WTC11 (cell line): ENCODE measurements around the gene SHROOM3. TPM values are rescaled to one million over a fixed set of nuclear protein-coding genes. Genes with fewer than 3 reads are reported as not detected.

ENCODE experiments used
- ATAC-seq: fragments of 200-7000 bp; cut with Tn5 transposase; 2 replicates; pipeline ENCODE4 v1.10.0; 2021; ENCODE audit warnings: mild to moderate bottlenecking, moderate library complexity
- CTCF ChIA-PET: fragments of 300-600 bp; sonication (Branson Sonifier 250); formaldehyde crosslinking; loops from one replicate; lab custom pipeline; 2021; ENCODE audit warnings: antibody characterized with exemption; lab: Charles Lee
- POLR2A ChIA-PET: fragments of 350-600 bp; sonication (Branson Sonifier 250); formaldehyde crosslinking; loops from one replicate; lab custom pipeline; 2021; ENCODE audit warnings: antibody characterized with exemption; lab: Charles Lee
- DNase-seq: peaks from one replicate; pipeline ENCODE4 v3.0.0; 2021; ENCODE audit warnings: low spot score
- H3K27ac Mint-ChIP-seq: 2 replicates; pipeline ENCODE4 v1.8.0; 2021; ENCODE audit warnings: mixed read lengths
- H3K27me3 Mint-ChIP-seq: 2 replicates; pipeline ENCODE4 v1.8.0; 2021; ENCODE audit warnings: low read depth, mild to moderate bottlenecking, moderate library complexity, mixed read lengths
- H3K36me3 Mint-ChIP-seq: 2 replicates; pipeline ENCODE4 v1.8.0; 2021; ENCODE audit warnings: mixed read lengths
- H3K4me1 Mint-ChIP-seq: 2 replicates; pipeline ENCODE4 v1.8.0; 2022; ENCODE audit warnings: mixed read lengths
- H3K4me3 Mint-ChIP-seq: 2 replicates; pipeline ENCODE4 v1.8.0; 2021; ENCODE audit warnings: mild to moderate bottlenecking, moderate library complexity, mixed read lengths
- H3K9me3 Mint-ChIP-seq: 2 replicates; pipeline ENCODE4 v1.8.0; 2021; ENCODE audit warnings: mixed read lengths
- ATF6 ChIP-seq: sonication (generic); formaldehyde crosslinking; IDR thresholded peaks from 2 replicates; pipeline ENCODE4 v1.8.1; 2023; ENCODE audit warnings: mild to moderate bottlenecking, missing genetic modification reagents
- CREM ChIP-seq: sonication (generic); formaldehyde crosslinking; IDR thresholded peaks from 2 replicates; pipeline ENCODE4 v1.8.1; 2022; ENCODE audit warnings: mild to moderate bottlenecking, missing genetic modification reagents, moderate library complexity
- E2F5 ChIP-seq: sonication (generic); formaldehyde crosslinking; IDR thresholded peaks from 2 replicates; pipeline ENCODE4 v1.8.1; 2022; ENCODE audit warnings: mild to moderate bottlenecking, moderate library complexity, missing genetic modification reagents
- ELF4 ChIP-seq: sonication (generic); formaldehyde crosslinking; IDR thresholded peaks from 2 replicates; pipeline ENCODE4 v1.8.1; 2022; ENCODE audit warnings: low read depth, mild to moderate bottlenecking, moderate library complexity, missing genetic modification reagents
- FOXJ3 ChIP-seq: sonication (generic); formaldehyde crosslinking; IDR thresholded peaks from 2 replicates; pipeline ENCODE4 v1.9.0; 2021; ENCODE audit warnings: missing genetic modification reagents, mild to moderate bottlenecking, borderline replicate concordance
- FOXP1 ChIP-seq: sonication (generic); formaldehyde crosslinking; IDR thresholded peaks from 2 replicates; pipeline ENCODE4 v1.8.0; 2022; ENCODE audit warnings: missing genetic modification reagents, mild to moderate bottlenecking, moderate library complexity, borderline replicate concordance
- GRHL2 ChIP-seq: fragments of 250-450 bp; sonication (Bioruptor Pico); IDR thresholded peaks from 2 replicates; pipeline ENCODE4 v1.8.0; 2022; ENCODE audit warnings: mild to moderate bottlenecking, moderate library complexity; ENCODE audit not compliant: insufficient replicate concordance, severe bottlenecking
- JUN ChIP-seq: sonication (generic); formaldehyde crosslinking; IDR thresholded peaks from 2 replicates; pipeline ENCODE4 v1.8.0; 2023; ENCODE audit warnings: mild to moderate bottlenecking, missing genetic modification reagents
- MYBL2 ChIP-seq: sonication (generic); formaldehyde crosslinking; IDR thresholded peaks from 2 replicates; pipeline ENCODE4 v1.8.1; 2023; ENCODE audit warnings: mild to moderate bottlenecking, moderate library complexity, missing genetic modification reagents
- NFYB ChIP-seq: sonication (generic); formaldehyde crosslinking; conservative IDR thresholded peaks from 2 replicates; pipeline ENCODE4 v1.8.0; 2022; ENCODE audit warnings: low read depth, missing genetic modification reagents
- NR2C2 ChIP-seq: sonication (generic); formaldehyde crosslinking; IDR thresholded peaks from 2 replicates; pipeline ENCODE4 v1.8.0; 2022; ENCODE audit warnings: mild to moderate bottlenecking, missing genetic modification reagents
- OVOL2 ChIP-seq: fragments of 250-450 bp; sonication (Bioruptor Pico); IDR thresholded peaks from 2 replicates; pipeline ENCODE4 v1.9.0; 2021; ENCODE audit warnings: mild to moderate bottlenecking, borderline replicate concordance
- PRRX2 ChIP-seq: fragments of 250-450 bp; sonication (Bioruptor Pico); IDR thresholded peaks from 2 replicates; pipeline ENCODE4 v1.8.0; 2021; ENCODE audit warnings: mild to moderate bottlenecking
- RELA ChIP-seq: sonication (generic); formaldehyde crosslinking; IDR thresholded peaks from 2 replicates; pipeline ENCODE4 v1.8.1; 2022; ENCODE audit warnings: missing genetic modification reagents, mild to moderate bottlenecking, borderline replicate concordance
- SMAD4 ChIP-seq: sonication (generic); formaldehyde crosslinking; IDR thresholded peaks from 2 replicates; pipeline ENCODE4 v1.8.0; 2022; ENCODE audit warnings: mild to moderate bottlenecking, missing genetic modification reagents
- ZNF317 ChIP-seq: sonication (generic); formaldehyde crosslinking; IDR thresholded peaks from 2 replicates; pipeline ENCODE4 v1.8.1; 2023; ENCODE audit warnings: low read depth, mild to moderate bottlenecking, moderate library complexity, missing genetic modification reagents, borderline replicate concordance
- ZNF396 ChIP-seq: fragments of 250-450 bp; sonication (Bioruptor Pico); IDR thresholded peaks from 2 replicates; pipeline ENCODE4 v1.8.0; 2021; ENCODE audit warnings: mild to moderate bottlenecking, moderate library complexity, borderline replicate concordance
- total RNA-seq: library from RNA; stranded (reverse); gene quantifications from 3 replicates; pipeline ENCODE4 v1.2.3, GENCODE V29; 2021
- TF ChIP-seq, protein P1 (sequence below): sonication (generic); formaldehyde crosslinking; IDR thresholded peaks from 2 replicates; pipeline ENCODE4 v1.8.0; 2022; ENCODE audit warnings: mild to moderate bottlenecking, missing genetic modification reagents
- TF ChIP-seq, protein P2 (sequence below): sonication (generic); formaldehyde crosslinking; IDR thresholded peaks from 2 replicates; pipeline ENCODE4 v1.8.0; 2023; ENCODE audit warnings: missing genetic modification reagents, mild to moderate bottlenecking, borderline replicate concordance

Gene SHROOM3
- total RNA-seq, 1 experiment from 2014 or later = 71.9 TPM

DNA sequence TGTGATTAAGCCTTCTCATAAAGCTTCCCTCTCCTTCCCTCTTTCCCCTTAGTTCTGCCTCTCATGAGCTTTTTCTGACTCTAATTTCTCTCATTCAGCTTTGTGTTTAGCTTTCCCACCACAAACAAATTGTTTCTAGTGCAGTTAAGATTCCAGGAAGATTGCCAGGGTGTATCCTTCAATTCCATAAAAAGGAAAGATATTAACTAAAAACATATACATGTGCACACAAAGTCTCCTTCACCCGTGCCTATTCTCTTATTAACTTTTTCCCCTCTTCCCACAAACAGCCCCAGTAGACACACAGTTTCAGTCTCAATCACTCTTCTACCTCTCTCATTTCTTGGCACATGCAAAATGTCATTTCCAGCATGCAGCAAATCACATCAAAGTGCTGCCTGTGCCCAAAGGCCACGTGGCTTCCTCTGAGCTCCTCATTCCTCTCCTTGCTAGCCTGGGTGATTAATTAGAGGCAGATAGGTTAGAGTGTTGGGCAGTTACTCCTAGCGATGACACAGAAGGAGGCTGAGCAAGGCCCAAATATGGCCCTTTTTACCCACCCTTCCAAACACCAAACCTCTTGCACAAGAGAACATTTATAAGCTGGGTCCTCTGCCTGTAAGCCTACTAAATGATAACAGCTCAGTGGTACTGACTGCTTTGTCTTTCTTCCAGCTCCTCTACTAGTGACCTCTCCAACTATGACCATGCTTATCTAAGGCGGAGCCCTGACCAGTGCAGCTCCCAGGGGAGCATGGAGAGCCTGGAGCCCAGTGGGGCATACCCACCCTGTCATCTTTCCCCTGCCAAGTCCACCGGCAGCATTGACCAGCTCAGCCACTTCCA is 303.3 kb downstream of the SHROOM3 start (continued):
- TF ChIP-seq CREM (CRISPR knock-in tag) (no peak), MYBL2 (no peak), ZNF317 (CRISPR knock-in tag) (no peak), NFYB (no peak)

DNA sequence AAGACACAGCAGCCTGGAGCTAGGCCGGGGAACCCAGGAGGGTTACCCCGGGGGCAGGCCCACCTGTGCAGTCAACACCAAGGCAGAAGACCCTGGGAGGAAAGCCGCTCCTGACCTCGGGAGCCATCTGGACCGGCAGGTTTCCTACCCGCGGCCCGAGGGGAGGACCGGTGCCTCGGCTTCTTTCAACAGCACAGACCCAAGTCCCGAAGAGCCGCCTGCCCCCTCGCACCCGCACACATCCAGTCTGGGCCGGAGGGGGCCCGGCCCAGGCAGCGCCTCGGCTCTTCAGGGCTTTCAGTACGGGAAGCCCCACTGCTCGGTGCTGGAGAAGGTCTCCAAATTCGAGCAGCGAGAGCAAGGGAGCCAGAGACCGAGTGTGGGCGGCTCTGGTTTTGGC is 305.2 kb downstream of the SHROOM3 start:
- Mint-ChIP-seq H3K4me3 (no peak overlapping the region), H3K27ac (no peak overlapping the region), H3K9me3 (no peaks in the 10 kb centered on the region), H3K36me3 (peaks cover 21% of the 10 kb centered on the region), H3K4me1 (0 out of 2 replicates have a peak, but pooled peaks cover 6% of the 10 kb centered on the region), H3K27me3 (no peaks in the 10 kb centered on the region)
- no peak for ATAC-seq
- ChIA-PET CTCF (no interaction called here), POLR2A (no interaction called here)
- TF ChIP-seq FOXJ3 (CRISPR knock-in tag) (no peak), RELA (CRISPR knock-in tag) (no peak), GRHL2 (CRISPR knock-in tag) (no peak), NR2C2 (CRISPR knock-in tag) (no peak), ELF4 (no peak), PRRX2 (CRISPR knock-in tag) (no peak), E2F5 (CRISPR knock-in tag) (no peak), JUN (CRISPR knock-in tag) (no peak), SMAD4 (CRISPR knock-in tag) (no peak), FOXP1 (no peak), ZNF396 (CRISPR knock-in tag) (no peak), OVOL2 (CRISPR knock-in tag) (no peak), ATF6 (CRISPR knock-in tag) (no peak)
- TF ChIP-seq, protein P1, sequence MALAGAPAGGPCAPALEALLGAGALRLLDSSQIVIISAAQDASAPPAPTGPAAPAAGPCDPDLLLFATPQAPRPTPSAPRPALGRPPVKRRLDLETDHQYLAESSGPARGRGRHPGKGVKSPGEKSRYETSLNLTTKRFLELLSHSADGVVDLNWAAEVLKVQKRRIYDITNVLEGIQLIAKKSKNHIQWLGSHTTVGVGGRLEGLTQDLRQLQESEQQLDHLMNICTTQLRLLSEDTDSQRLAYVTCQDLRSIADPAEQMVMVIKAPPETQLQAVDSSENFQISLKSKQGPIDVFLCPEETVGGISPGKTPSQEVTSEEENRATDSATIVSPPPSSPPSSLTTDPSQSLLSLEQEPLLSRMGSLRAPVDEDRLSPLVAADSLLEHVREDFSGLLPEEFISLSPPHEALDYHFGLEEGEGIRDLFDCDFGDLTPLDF (CRISPR knock-in tag) = no peak
- TF ChIP-seq, protein P2, sequence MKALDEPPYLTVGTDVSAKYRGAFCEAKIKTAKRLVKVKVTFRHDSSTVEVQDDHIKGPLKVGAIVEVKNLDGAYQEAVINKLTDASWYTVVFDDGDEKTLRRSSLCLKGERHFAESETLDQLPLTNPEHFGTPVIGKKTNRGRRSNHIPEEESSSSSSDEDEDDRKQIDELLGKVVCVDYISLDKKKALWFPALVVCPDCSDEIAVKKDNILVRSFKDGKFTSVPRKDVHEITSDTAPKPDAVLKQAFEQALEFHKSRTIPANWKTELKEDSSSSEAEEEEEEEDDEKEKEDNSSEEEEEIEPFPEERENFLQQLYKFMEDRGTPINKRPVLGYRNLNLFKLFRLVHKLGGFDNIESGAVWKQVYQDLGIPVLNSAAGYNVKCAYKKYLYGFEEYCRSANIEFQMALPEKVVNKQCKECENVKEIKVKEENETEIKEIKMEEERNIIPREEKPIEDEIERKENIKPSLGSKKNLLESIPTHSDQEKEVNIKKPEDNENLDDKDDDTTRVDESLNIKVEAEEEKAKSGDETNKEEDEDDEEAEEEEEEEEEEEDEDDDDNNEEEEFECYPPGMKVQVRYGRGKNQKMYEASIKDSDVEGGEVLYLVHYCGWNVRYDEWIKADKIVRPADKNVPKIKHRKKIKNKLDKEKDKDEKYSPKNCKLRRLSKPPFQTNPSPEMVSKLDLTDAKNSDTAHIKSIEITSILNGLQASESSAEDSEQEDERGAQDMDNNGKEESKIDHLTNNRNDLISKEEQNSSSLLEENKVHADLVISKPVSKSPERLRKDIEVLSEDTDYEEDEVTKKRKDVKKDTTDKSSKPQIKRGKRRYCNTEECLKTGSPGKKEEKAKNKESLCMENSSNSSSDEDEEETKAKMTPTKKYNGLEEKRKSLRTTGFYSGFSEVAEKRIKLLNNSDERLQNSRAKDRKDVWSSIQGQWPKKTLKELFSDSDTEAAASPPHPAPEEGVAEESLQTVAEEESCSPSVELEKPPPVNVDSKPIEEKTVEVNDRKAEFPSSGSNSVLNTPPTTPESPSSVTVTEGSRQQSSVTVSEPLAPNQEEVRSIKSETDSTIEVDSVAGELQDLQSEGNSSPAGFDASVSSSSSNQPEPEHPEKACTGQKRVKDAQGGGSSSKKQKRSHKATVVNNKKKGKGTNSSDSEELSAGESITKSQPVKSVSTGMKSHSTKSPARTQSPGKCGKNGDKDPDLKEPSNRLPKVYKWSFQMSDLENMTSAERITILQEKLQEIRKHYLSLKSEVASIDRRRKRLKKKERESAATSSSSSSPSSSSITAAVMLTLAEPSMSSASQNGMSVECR (CRISPR knock-in tag) = no peak
- no peak for DNase-seq
